Ascending aorta (tissue), 2 donors: Measurements from ENCODE around the gene MAPT. TPM values are rescaled to one million over a fixed set of nuclear protein-coding genes. Genes with fewer than 3 reads are reported as not detected.

Experiments used
- DNase-seq, 2 donors: peaks; one replicate each; pipeline ENCODE4 v3.0.0-alpha.2; 2019; ENCODE audit warnings: low spot score in 2 of 2
- H3K27ac ChIP-seq, 2 donors: fragments of 200-600 bp; sonication (generic); one replicate each; pipeline ENCODE4 v1.5.1; 2016 to 2017; ENCODE audit warnings: mild to moderate bottlenecking in 1 of 2
- H3K27me3 ChIP-seq: fragments of 200-600 bp; sonication (generic); one replicate; pipeline ENCODE4 v1.5.1; 2017
- H3K36me3 ChIP-seq, 2 donors: fragments of 200-600 bp; sonication (generic); one replicate each; pipeline ENCODE4 v1.5.1; 2016
- H3K4me1 ChIP-seq, 2 donors: fragments of 200-600 bp; sonication (generic); one replicate each; pipeline ENCODE4 v1.5.1; 2016 to 2017; ENCODE audit warnings: mild to moderate bottlenecking in 1 of 2
- H3K4me3 ChIP-seq, 2 donors: fragments of 200-600 bp; sonication (generic); one replicate each; pipeline ENCODE4 v1.5.1; 2016 to 2017; ENCODE audit warnings: mild to moderate bottlenecking in 1 of 2
- H3K9me3 ChIP-seq, 2 donors: fragments of 200-600 bp; sonication (generic); one replicate each; pipeline ENCODE4 v1.5.1; 2016
- intact Hi-C: fragments of 100-400 bp; cut with DNase I; formaldehyde crosslinking; loops from one replicate; pipeline ENCODE4 v1.15.1; 2023
- total RNA-seq: library from RNA; depleted of rRNA; stranded (reverse); fragments of >200 nt; gene quantifications from one replicate; pipeline ENCODE4 v1.1.0, GENCODE V29; 2016
- TF ChIP-seq, protein P1 (sequence below), 3 experiments: fragments of 200-600 bp in 2 of 3; fragments of 450-650 bp in 1 of 3; sonication (generic) in 2 of 3; IDR thresholded peaks; one replicate each; pipeline ENCODE4 v1.5.1; 2016 to 2019; ENCODE audit warnings: antibody characterized with exemption in 3 of 3, mild to moderate bottlenecking in 1 of 3, moderate library complexity in 1 of 3

MAPT gene
- total RNA-seq, 1 donor from 2014 or later: 0.32 TPM

GRCh38 chr17:46024590-46024989, 130.2 kb downstream of the MAPT start:
- Histone ChIP-seq H3K27me3 (no peaks in the 10 kb centered on the region), H3K9me3 (no peaks in the 10 kb centered on the region), H3K36me3 (peaks cover 0 to 18% of the 10 kb centered on the region in 2 donors), H3K4me3 (no peak overlapping the region), H3K27ac (no peak overlapping the region), H3K4me1 (no peaks in the 10 kb centered on the region)
- TF ChIP-seq, protein P1, sequence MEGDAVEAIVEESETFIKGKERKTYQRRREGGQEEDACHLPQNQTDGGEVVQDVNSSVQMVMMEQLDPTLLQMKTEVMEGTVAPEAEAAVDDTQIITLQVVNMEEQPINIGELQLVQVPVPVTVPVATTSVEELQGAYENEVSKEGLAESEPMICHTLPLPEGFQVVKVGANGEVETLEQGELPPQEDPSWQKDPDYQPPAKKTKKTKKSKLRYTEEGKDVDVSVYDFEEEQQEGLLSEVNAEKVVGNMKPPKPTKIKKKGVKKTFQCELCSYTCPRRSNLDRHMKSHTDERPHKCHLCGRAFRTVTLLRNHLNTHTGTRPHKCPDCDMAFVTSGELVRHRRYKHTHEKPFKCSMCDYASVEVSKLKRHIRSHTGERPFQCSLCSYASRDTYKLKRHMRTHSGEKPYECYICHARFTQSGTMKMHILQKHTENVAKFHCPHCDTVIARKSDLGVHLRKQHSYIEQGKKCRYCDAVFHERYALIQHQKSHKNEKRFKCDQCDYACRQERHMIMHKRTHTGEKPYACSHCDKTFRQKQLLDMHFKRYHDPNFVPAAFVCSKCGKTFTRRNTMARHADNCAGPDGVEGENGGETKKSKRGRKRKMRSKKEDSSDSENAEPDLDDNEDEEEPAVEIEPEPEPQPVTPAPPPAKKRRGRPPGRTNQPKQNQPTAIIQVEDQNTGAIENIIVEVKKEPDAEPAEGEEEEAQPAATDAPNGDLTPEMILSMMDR (IDR thresholded peaks at IDR 0.05): no peak
- no peak for DNase-seq
- intact Hi-C loops: no loop called here

GRCh38 chr17:46025060-46025459, 130.7 kb downstream of the MAPT start:
- H3K4me3 ChIP-seq: no peak overlapping the region
- no peaks in the 10 kb centered on the region for H3K4me1 ChIP-seq
- H3K27ac ChIP-seq: peak overlapping the region in 1 of 2 donors; percentile 33
- DNase-seq: no peak
- no peaks in the 10 kb centered on the region for H3K9me3 ChIP-seq
- intact Hi-C loops: no loop called here
- H3K36me3 ChIP-seq: peaks cover 0 to 18% of the 10 kb centered on the region in 2 donors
- TF ChIP-seq, protein P1 (IDR thresholded peaks at IDR 0.05): no peak
- no peaks in the 10 kb centered on the region for H3K27me3 ChIP-seq

GRCh38 chr17:46025510-46026165, 131.3 kb downstream of the MAPT start:
- Histone ChIP-seq H3K36me3 (peaks cover 5 to 24% of the 10 kb centered on the region in 2 donors), H3K9me3 (no peaks in the 10 kb centered on the region), H3K27me3 (no peaks in the 10 kb centered on the region), H3K4me1 (no peaks in the 10 kb centered on the region), H3K4me3 (no peak overlapping the region), H3K27ac (peak overlapping the region in 1 of 2 donors; percentile 33)
- DNase-seq: no peak
- intact Hi-C loops: no loop called here
- TF ChIP-seq, protein P1 (IDR thresholded peaks at IDR 0.05): no peak

GRCh38 chr17:46026166-46027047, 132.1 kb downstream of the MAPT start:
- Histone ChIP-seq H3K4me1 (no peaks in the 10 kb centered on the region), H3K9me3 (no peaks in the 10 kb centered on the region), H3K4me3 (no peak overlapping the region), H3K27me3 (no peaks in the 10 kb centered on the region), H3K36me3 (peaks cover 13 to 32% of the 10 kb centered on the region in 2 donors), H3K27ac (peak overlapping the region in 1 of 2 donors; percentile 23)
- TF ChIP-seq, protein P1 (IDR thresholded peaks at IDR 0.05): no peak
- intact Hi-C loops: no loop called here
- no peak for DNase-seq

- Histone ChIP-seq H3K36me3 (peaks cover 22 to 41% of the 10 kb centered on the region in 2 donors), H3K9me3 (no peaks in the 10 kb centered on the region), H3K27ac (peak overlapping the region in 1 of 2 donors; percentile 23), H3K4me3 (no peak overlapping the region), H3K4me1 (no peaks in the 10 kb centered on the region), H3K27me3 (no peaks in the 10 kb centered on the region)
- TF ChIP-seq, protein P1 (IDR thresholded peaks at IDR 0.05): no peak
- DNase-seq: no peak
- intact Hi-C loops: no loop called here
Observed at GRCh38 chr17:46027048-46027975, 133.0 kb downstream of the MAPT start.
